Fibroblast of villous mesenchyme (primary cell): Measurements from ENCODE around the gene PABPC4L. TPM values are rescaled to one million over a fixed set of nuclear protein-coding genes. Genes with fewer than 3 reads are reported as not detected.
"Not testable (repeated sequence)": the region's sequence is repeated elsewhere in the genome, so short reads cannot be mapped to it uniquely, and the experiment has no call there.

Source experiments
- DNase-seq: peaks from one replicate; pipeline ENCODE4 v3.0.0-alpha.2; 2010; ENCODE audit warnings: low read depth
- H3K4me3 ChIP-seq: 2 replicates; pipeline ENCODE4 v1.5.1; 2011; ENCODE audit warnings: low read depth, mild to moderate bottlenecking, low read length
- total RNA-seq: library from RNA; depleted of rRNA; stranded (reverse); fragments of >200 nt; gene quantifications from 2 replicates; pipeline ENCODE4 v1.2.3, GENCODE V29; 2012
- TF ChIP-seq, protein P1 (sequence below): IDR thresholded peaks from 2 replicates; pipeline ENCODE4 v1.5.1; 2012; ENCODE audit warnings: low read depth, mild to moderate bottlenecking, low read length; ENCODE audit not compliant: insufficient read depth

The PABPC4L gene
- total RNA-seq = 9.1 and 12.2 TPM in 2 replicates

DNA sequence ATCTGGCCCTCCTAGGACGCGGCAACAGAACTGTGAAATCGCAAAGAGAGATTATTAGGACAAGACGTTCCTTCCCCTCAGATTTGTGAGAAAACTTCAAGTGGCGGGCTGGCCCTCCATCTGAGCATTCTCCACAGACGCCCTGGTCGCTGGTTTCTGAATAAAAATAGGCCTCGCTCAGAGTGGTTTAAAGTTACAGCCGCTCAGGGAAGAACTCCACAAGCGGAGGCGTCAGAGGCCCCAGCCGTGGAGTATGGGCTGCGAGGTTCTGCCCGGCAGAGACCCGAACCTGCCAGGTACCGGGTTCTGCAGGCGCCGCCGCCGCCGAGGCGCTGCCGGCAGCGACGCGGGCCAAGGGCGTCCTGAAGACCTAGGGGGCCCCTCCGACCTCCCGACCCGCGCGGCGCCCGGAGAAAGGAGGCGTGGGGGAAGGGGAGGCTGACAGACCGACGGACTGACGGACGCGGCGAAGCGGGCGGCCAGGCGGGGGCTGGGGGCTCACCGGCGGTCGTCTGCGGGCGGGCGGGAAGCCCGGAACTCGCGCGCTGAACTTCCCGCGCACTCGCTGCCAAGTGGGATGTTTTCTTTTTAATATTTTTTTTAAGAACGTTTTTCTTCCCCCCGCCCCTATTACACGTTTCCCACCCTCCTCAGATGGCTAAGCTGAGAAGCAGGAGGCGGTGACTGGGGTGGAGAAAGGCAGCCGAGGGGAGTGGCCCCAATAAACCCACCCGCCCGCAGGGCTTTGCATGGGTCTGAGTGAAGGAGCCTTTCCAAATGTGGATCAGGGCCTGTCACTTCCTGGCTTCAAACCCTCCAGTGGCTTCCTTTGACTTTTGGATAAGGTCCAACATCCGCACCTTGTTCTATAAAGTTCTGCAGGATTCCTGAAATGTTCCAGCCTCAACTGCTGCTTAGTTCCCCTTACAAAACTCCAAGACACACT, at the start of gene PABPC4L:
TSS of gene PABPC4L (minus strand) at position 574 of the 946 bp plus-strand sequence. CDS start 770 bp downstream, outside the sequence.
- H3K4me3 ChIP-seq = peak within 1 kb of the TSS; percentile 62

GRCh38 chr4:134251322-134251721, 49.7 kb upstream of the PABPC4L start:
- no peak overlapping the region for H3K4me3 ChIP-seq
- TF ChIP-seq, protein P1, sequence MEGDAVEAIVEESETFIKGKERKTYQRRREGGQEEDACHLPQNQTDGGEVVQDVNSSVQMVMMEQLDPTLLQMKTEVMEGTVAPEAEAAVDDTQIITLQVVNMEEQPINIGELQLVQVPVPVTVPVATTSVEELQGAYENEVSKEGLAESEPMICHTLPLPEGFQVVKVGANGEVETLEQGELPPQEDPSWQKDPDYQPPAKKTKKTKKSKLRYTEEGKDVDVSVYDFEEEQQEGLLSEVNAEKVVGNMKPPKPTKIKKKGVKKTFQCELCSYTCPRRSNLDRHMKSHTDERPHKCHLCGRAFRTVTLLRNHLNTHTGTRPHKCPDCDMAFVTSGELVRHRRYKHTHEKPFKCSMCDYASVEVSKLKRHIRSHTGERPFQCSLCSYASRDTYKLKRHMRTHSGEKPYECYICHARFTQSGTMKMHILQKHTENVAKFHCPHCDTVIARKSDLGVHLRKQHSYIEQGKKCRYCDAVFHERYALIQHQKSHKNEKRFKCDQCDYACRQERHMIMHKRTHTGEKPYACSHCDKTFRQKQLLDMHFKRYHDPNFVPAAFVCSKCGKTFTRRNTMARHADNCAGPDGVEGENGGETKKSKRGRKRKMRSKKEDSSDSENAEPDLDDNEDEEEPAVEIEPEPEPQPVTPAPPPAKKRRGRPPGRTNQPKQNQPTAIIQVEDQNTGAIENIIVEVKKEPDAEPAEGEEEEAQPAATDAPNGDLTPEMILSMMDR = no peak
- no peak for DNase-seq

More for the DNA sequence above, at the start of gene PABPC4L:
- peak; percentile 62 for DNase-seq
- TF ChIP-seq, protein P1 = no peak

GRCh38 chr4:134243742-134244713, 42.4 kb upstream of the PABPC4L start:
- no peak overlapping the region for H3K4me3 ChIP-seq
- DNase-seq = no peak
- TF ChIP-seq, protein P1 = no peak

- no peak overlapping the region for H3K4me3 ChIP-seq
- TF ChIP-seq, protein P1 = no peak
- no peak for DNase-seq
Measured at GRCh38 chr4:134219043-134219442, 17.5 kb upstream of the PABPC4L start.

DNA sequence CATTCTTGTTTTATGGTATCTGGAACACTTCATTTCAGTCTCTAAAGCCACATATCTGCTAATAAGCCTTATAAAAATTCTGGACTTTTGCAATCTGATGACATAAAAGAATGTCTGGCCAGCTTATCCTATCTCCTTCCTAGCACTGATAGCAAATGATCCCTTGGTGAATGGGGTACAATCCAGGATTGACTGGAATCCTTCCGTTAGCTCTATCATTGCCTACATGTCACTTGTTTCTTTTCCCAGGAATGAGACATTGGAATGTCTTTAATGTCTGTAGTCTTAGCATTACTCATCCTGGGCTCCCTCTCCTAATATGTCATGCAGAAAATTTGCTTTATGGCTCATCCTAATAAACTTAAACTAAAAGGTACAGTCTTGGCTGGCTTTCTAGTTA, 14.8 kb upstream of the PABPC4L start:
- no peak overlapping the region for H3K4me3 ChIP-seq
- peak; percentile 73 for DNase-seq
- TF ChIP-seq, protein P1 = no peak

DNA sequence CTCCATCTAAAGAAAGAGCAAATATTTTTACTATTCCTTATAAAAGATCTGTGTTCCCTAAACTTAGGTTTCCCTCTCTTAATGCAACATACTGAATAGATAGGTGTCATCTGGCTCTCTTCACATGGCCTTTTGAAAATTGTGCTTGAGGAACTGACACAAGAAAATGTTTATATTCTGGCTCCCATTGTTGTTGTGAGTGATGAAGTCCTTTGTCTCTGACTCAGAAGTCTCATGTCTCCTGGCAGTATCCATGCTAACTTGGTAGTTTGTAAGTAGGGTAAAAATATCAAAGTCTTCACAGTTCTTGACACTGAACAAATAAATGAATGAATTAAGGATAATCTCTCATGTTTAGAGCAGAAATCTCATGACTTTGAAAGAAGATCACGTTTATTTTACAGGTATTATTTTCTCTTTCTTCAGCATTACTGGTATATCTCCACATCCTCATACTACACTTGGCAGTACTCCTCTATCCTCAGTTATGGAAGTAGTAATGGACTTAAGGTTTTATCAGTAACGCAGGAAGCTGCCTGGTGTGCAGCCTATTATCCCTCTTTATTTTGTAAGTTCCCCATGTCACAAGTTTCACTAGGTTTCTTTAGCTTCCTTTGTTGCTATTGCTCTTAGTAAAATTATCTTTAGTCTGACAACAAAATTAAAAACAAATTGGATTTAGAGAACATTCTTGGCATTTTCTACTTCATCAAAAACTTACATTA, 14.2 kb upstream of the PABPC4L start:
- H3K4me3 ChIP-seq = no peak overlapping the region
- DNase-seq = peak; percentile 45
- TF ChIP-seq, protein P1 = no peak

DNA sequence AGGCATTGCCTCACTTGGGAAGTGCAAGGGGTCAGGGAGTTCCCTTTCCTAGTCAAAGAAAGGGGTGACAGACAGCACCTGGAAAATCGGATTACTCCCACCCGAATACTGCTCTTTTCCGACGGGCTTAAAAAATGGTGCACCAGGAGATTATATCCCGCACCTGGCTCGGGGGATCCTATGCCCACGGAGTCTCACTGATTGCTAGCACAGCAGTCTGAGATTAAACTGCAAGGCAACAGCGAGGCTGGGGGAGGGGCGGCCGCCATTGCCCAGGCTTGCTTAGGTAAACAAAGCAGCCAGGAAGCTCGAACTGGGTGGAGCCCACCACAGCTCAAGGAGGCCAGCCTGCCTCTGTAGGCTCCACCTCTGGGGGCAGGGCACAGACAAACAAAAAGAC, 6.4 kb upstream of the PABPC4L start:
- not testable (repeated sequence) for H3K4me3 ChIP-seq, DNase-seq
